ENCODE data around the gene ADSS1. TPM values are rescaled to one million over a fixed set of nuclear protein-coding genes. Genes with fewer than 3 reads are reported as not detected.

The ADSS1 gene
- total RNA-seq, 4 donors from 2014 or later: 2.8 to 12.4 (median 9.0) TPM

DNA sequence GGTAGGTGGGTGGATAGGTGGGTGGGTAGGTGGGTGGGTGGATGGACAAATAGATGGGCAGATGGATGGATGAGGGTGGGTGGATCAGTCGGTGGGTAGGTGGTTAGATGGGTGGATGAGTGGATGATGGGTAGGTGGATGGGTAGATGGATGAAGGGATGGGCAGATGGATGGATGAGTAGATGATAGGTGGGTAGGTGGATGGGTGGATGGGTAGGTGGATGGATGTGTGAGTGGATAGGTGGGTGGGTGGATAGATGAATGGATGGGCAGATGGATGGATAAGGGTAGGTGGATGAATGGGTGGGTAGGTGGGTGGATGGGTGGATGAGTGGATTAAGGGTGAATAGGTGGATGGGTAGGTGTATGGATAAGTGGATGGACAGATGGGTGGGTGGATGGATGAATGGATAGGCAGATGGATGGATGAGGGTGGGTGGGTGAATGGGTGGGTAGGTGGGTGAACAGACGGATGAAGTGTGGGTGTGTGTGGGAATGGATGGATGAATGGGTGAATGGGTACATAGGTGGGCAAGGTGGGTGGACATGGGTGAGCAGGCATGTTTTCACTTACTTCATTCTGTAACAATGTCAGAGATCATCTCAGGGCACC lies 37.9 kb upstream of the ADSS1 start:
- no peaks in the 10 kb centered on the region for H3K9me3 ChIP-seq
- no peak for TF ChIP-seq POLR2AphosphoS5 (IDR thresholded peaks at IDR 0.05)
- TF ChIP-seq CTCF (IDR thresholded peaks at IDR 0.05): no peak
- TF ChIP-seq EP300 (IDR thresholded peaks at IDR 0.05): no peak
- TF ChIP-seq POLR2A (IDR thresholded peaks at IDR 0.05): no peak
- no peak for DNase-seq (ENCODE audit: low spot score in 2 of 2)
- no peak overlapping the region for H3K27ac ChIP-seq
- H3K36me3 ChIP-seq: no peaks in the 10 kb centered on the region
- no peak overlapping the region for H3K4me3 ChIP-seq
- peaks cover 66% of the 10 kb centered on the region for H3K4me1 ChIP-seq
- WGBS: 96% methylated on average over 2 of the region's 2 CpGs
- no peaks in the 10 kb centered on the region for H3K27me3 ChIP-seq

DNA sequence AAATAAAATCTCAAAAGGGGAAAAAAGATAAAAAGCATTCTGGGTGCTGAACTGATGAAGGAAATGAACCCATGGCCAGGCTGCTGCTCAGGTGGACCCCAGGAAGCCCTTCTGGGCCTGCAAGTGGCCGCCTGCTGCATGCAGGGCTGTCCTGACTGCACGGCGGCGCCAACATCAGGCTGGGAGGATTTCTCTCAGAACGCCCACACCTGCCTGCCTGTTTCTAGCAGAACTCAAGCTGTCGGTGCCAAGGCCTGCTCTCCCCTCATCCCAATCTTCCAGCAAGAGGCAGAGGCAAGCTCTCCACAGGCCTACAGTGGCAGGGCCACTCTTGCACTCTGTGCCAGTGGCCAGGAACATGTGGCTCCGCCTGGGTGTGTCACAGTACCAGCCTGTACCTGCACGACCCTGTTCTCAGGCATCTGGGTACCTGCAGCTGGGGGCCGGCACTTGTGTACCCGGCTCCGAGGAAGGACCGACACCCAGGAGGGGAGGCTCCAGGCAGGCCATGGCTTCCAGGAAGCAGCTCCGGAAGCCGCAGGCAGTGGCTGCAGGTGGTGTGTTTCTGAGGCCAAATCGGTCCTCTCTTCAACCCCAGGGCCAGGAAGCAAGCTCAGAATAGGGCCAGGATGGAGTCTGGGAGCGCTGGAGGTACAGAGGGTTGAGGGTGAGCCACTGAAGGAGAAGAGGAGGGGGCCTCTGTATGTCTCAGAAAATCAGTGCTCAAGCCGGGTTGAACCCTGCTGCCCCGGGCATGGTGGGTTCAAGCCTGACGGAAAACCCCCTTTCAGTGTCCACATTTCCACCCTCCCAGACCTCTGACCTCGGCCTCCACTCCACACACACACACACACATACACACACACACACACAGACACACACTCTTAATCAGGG lies 37.2 kb upstream of the ADSS1 start:
- no peak for TF ChIP-seq EP300 (IDR thresholded peaks at IDR 0.05)
- TF ChIP-seq POLR2AphosphoS5 (IDR thresholded peaks at IDR 0.05): no peak
- TF ChIP-seq POLR2A (IDR thresholded peaks at IDR 0.05): no peak
- TF ChIP-seq CTCF (IDR thresholded peaks at IDR 0.05): no peak
- DNase-seq (ENCODE audit: low spot score in 2 of 2): no peak
- H3K27ac ChIP-seq: peak overlapping the region; percentile 75
- no peaks in the 10 kb centered on the region for H3K9me3 ChIP-seq
- H3K4me3 ChIP-seq: no peak overlapping the region
- H3K27me3 ChIP-seq: no peaks in the 10 kb centered on the region
- H3K36me3 ChIP-seq: no peaks in the 10 kb centered on the region
- WGBS: 65% methylated on average over 12 of the region's 20 CpGs
- H3K4me1 ChIP-seq: peaks cover 66% of the 10 kb centered on the region

- Histone ChIP-seq H3K9me3 (no peaks in the 10 kb centered on the region), H3K4me1 (peaks cover 66% of the 10 kb centered on the region), H3K4me3 (peak overlapping the region; percentile 98), H3K36me3 (no peaks in the 10 kb centered on the region), H3K27me3 (no peaks in the 10 kb centered on the region), H3K27ac (peak overlapping the region; percentile 75)
- 53% methylated on average over 19 of the region's 31 CpGs for WGBS
- TF ChIP-seq POLR2A (IDR thresholded peaks at IDR 0.05) (no peak), POLR2AphosphoS5 (IDR thresholded peaks at IDR 0.05) (no peak)
- no peak for DNase-seq (ENCODE audit: low spot score in 2 of 2)
Measured at GRCh38 chr14:104687601-104688504, 36.2 kb upstream of the ADSS1 start.

DNA sequence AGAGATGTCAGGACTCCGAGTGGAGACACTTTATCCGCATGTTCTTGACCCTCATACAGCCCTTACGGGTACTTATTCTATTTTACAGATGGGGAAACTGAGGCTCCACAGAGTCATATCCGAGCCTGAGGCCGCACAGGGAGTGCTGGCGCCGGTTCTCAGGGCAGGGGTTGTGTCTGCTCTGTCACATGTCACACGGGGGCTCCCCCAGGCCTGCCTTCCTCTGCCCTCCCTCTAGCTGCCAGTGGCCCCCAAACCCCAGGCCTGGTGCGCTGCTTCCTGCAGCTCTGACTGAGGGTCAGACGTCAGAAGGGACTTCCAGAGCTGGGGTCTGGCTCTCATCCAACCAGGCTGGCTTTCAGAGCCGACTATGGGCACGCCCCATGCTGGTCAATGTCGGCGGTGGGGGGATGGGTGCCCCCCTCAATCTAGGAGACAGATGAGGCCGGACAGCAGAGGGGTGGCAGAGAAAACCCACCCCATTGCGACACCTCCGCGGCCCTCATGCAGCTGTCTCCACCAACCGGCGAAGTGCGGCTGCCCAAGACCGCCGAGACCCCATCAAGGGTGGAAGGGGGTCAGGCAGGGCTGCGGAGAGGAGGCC lies 35.4 kb upstream of the ADSS1 start:
- H3K4me3 ChIP-seq: peak overlapping the region; percentile 98
- H3K4me1 ChIP-seq: peaks cover 70% of the 10 kb centered on the region
- no peaks in the 10 kb centered on the region for H3K27me3 ChIP-seq
- 35% methylated on average over 7 of the region's 24 CpGs for WGBS
- no peaks in the 10 kb centered on the region for H3K9me3 ChIP-seq
- H3K36me3 ChIP-seq: no peaks in the 10 kb centered on the region
- TF ChIP-seq POLR2AphosphoS5 (IDR thresholded peaks at IDR 0.05) (no peak), CTCF (IDR thresholded peaks at IDR 0.05) (no peak), POLR2A (IDR thresholded peaks at IDR 0.05) (no peak), EP300 (IDR thresholded peaks at IDR 0.05) (no peak)
- H3K27ac ChIP-seq: peak overlapping the region; percentile 75
- DNase-seq (ENCODE audit: low spot score in 2 of 2): no peak

DNA sequence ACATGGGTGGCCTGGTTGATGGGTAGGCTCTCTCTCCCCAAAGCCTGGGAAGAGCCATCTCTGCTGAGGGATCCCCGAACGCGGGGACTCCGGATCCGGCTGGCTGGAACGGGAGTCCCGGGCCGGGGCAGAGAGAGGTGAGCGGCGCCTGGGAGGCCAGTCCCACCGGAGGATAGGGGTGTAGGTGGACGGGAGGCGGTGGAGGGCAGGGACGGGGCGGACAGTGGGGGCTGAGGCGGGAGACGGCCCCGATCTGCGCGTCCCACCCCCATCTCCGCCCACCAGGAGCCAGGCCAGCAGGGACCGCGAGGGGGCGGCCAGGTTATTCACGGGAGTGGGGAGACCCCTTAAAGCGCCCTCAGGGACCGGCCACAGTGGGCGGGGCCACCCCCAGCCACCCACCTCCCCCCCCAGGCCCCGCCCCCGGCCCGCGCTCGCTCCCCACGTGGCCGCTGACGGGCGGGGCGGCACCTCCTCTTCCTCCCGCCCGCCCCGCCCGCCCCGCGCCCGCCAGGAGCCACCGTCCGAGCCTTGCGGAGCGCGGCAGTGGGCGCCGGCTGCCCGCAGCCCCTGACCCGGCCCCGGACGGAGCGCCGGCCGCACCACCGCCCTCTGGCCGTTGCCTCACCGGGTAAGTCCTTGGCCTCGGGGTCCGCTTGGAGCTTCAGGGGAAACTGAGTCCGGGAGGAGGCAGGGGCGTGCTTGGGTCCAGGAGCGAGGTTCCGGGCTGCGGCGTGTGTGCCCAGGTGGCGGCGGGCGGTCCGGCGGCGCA lies 34.7 kb upstream of the ADSS1 start, which contains the start of gene INF2:
Gene INF2, plus strand, starts transcription at position 510 of the 772 bp plus-strand sequence. CDS start 11,748 bp downstream, outside the sequence.
- no peaks in the 10 kb centered on the region for H3K9me3 ChIP-seq
- WGBS: 2% methylated on average over 10 of the region's 76 CpGs
- H3K27ac ChIP-seq: peak within 1 kb of the TSS; percentile 75
- H3K36me3 ChIP-seq: no peaks in the 10 kb centered on the region
- TF ChIP-seq EP300 (IDR thresholded peaks at IDR 0.05) (no peak), POLR2A (IDR thresholded peaks at IDR 0.05) (no peak), CTCF (IDR thresholded peaks at IDR 0.05) (no peak)
- no peak for DNase-seq (ENCODE audit: low spot score in 2 of 2)
- H3K4me3 ChIP-seq: peak within 1 kb of the TSS; percentile 98
- H3K27me3 ChIP-seq: no peaks in the 10 kb centered on the region
- H3K4me1 ChIP-seq: peaks cover 77% of the 10 kb centered on the region

Data from suprapubic skin (tissue), 4 donors.